HG02852 (cell line): Measurements from ENCODE around the gene C10orf95.

Experiments used
- ATAC-seq: cut with Tn5 transposase; IDR thresholded peaks from one replicate; pipeline ENCODE4 v1.9.1; 2021; ENCODE audit warnings: mild to moderate bottlenecking, moderate library complexity; ENCODE audit not compliant: unreplicated experiment

C10orf95 gene

GRCh38 chr10:102405108-102405571, 46.2 kb downstream of the C10orf95 start:
- ATAC-seq = no peak

- ATAC-seq = no peak
These were observed 46.8 kb downstream of the C10orf95 start for GRCh38 chr10:102404361-102405107.

- no peak for ATAC-seq
These were observed 48.2 kb downstream of the C10orf95 start for GRCh38 chr10:102403115-102403514.

GRCh38 chr10:102402512-102402896, 48.8 kb downstream of the C10orf95 start:
- ATAC-seq = no peak

- ATAC-seq = no peak
These were observed 49.4 kb downstream of the C10orf95 start for GRCh38 chr10:102401735-102402511.

- no peak for ATAC-seq
These were observed 50.0 kb downstream of the C10orf95 start for GRCh38 chr10:102401342-102401654.

- no peak for ATAC-seq
These were observed 50.6 kb downstream of the C10orf95 start for GRCh38 chr10:102400598-102401341.

- ATAC-seq = no peak
These were observed 51.3 kb downstream of the C10orf95 start for GRCh38 chr10:102400076-102400475.
